Subcutaneous adipose tissue (tissue), 4 donors: ENCODE data around the gene CENPA. TPM values are rescaled to one million over a fixed set of nuclear protein-coding genes. Genes with fewer than 3 reads are reported as not detected.

ENCODE experiments used
- CTCF ChIP-seq: fragments of 450-650 bp; IDR thresholded peaks from one replicate; pipeline ENCODE4 v1.5.1; 2016; ENCODE audit warnings: low read depth, mild to moderate bottlenecking, control low read depth, antibody characterized with exemption, moderate library complexity
- total RNA-seq, 4 donors: library from RNA; depleted of rRNA; stranded (reverse); fragments of >200 nt; gene quantifications; one replicate each; pipeline ENCODE4 v1.1.0, GENCODE V29; 2016

CENPA gene
- total RNA-seq, 4 donors from 2014 or later = 0.49 to 1.7 (median 0.99) TPM

GRCh38 chr2:26818255-26818654 is 32.4 kb downstream of the CENPA start:
- no peak for TF ChIP-seq CTCF

DNA sequence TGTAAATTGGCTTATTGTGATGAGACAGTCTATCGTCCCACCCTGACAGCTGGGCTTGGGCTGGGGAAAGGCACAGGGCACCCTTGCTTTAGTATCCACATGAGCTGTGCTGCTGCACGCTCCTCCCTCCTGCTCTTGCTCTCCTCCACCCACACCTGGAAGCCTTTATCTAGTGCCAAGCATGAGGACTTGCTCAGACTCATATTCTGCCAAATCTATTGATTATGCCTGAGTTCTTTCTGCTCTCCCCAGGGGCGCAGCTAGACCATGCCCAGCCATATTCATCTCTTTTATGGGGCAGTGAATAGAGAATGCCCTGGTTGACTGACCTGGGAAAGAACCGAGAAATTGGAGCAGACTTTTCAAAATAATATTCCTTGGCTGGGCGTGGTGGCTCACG is 33.1 kb downstream of the CENPA start:
- no peak for TF ChIP-seq CTCF

DNA sequence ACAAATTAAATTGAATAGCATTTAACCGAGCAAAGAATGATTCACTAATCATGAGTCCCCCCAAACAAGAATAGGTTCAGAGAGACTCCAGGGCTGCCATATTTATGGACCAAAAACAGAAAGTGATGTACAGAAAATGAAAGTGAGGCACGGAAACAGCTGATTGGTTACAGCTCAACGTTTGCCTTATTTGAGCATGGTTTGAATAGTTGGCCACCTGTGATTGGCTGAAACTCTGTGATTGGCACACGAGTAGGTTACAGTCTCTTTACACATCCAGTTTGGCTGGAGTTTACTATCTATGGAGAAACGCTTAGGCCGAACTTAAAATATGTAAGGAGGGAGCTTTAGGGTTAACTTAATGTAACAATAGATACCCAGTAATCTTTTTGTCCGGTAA is 35.1 kb downstream of the CENPA start:
- TF ChIP-seq CTCF = no peak

DNA sequence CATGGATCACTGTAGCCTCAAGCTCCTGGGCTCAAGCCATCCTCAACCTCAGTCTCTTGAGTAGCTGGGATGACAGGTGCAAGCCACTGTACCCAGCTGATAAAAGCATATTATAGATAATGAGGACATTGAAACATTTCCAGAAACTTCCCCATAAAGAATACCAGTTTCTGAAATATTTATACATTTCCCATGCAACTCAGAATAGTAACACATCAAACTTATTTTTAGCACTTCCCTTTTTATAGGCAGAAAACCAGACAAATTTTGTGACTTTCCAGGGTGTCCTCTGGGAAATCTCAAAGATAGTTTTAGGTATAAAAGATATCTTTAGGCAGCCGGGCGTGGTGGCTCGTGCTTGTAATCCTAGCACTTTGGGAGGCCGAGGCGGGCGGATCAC is 37.0 kb downstream of the CENPA start:
- TF ChIP-seq CTCF = no peak

- TF ChIP-seq CTCF = no peak
Observed at GRCh38 chr2:26838121-26838906, 52.5 kb downstream of the CENPA start.

DNA sequence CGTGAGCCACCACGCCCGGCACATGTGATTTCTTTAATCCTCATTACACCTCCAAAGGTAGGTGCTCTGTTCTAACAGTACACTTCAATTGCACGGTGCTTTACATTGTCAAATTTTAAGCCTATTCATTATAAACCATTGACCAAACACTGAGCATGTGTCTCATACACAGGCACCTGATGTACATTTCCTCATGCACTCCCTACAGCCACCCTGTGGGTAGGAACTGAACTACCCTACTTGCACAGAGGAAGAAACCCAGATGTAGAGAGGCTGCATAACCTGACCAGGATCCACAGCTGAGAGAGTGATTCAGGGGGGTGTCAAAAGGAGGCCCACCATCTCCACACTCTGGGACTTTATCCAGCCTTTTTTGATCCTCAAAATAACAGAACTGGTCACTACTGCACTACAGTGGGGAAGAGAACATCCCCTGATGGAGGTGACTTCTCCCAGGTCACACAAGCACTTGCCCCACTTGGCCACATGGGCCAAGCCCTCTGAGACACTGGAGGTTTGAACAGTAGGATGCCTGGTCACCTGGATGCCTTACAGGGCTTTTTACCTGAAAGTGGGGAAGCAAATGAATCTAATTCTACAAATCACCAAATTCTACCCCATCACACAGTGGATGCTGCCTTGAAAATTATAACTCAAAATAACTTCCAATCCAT is 55.2 kb downstream of the CENPA start:
- TF ChIP-seq CTCF = no peak

DNA sequence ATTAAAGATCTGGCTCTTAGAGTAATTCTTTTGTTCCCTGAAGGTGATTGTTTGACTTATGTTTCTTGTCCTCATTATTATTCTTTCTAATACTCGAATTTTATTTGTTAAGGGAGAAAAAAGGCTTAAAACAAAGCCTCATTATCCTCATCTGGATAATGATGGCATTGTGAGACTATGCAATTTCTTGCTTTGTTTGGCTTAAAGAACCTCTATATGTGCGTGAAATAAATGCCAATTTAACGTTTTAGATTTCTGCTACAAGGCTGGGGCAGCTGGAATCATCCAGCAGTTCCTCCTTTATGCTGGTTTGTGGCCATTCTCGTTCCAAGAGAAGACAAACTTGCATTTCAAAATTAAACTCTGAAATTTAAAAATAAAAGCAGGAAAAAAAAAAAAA is 57.2 kb downstream of the CENPA start:
- TF ChIP-seq CTCF = no peak
